ENCODE measurements around the gene CD3G.
A peak's percentile ranks its signal among the peaks of the same experiment; 100 is the strongest.

The CD3G gene

DNA sequence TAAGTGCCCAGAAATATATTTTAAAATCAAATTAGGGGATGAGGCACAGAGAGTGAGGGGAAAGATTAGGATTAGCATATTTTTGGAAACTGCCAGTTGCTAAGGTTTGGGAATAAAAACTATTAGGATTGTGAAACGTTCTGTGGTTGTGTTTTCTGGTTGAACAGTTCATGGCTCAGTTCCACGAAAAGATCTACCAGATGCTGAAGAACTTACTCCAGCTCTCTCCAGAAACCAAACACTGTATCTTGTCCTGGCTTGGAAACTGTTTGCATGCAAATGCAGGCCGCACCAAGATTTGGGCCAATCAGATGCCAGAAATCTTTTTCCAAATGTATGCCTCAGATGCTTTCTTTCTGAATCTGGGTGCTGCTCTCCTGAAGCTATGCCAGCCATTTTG, 30.6 kb downstream of the CD3G start:
- H3K4me1 ChIP-seq (ENCODE audit: control insufficient read depth in 1 of 2, insufficient read depth in 2 of 2, low read length in 2 of 2): no peaks in the 10 kb centered on the region
- H3K36me3 ChIP-seq (ENCODE audit: control insufficient read depth in 1 of 2, insufficient read depth in 2 of 2, low read length in 2 of 2): peaks cover 47 to 85% of the 10 kb centered on the region in 2 donors
- no peak overlapping the region for H3K27ac ChIP-seq (ENCODE audit: low read depth, low read length)
- no peak overlapping the region for H3K4me3 ChIP-seq (ENCODE audit: low read depth in 1 of 2, low read length in 2 of 2)
- no peaks in the 10 kb centered on the region for H3K9me3 ChIP-seq (ENCODE audit: control insufficient read depth in 1 of 2, low read length in 2 of 2)
- no peak overlapping the region for H3K9ac ChIP-seq (ENCODE audit: low read depth in 1 of 2, low read length in 2 of 2)
- no peaks in the 10 kb centered on the region for H3K27me3 ChIP-seq (ENCODE audit: control insufficient read depth in 1 of 2, insufficient read depth in 2 of 2, low read length in 2 of 2)

DNA sequence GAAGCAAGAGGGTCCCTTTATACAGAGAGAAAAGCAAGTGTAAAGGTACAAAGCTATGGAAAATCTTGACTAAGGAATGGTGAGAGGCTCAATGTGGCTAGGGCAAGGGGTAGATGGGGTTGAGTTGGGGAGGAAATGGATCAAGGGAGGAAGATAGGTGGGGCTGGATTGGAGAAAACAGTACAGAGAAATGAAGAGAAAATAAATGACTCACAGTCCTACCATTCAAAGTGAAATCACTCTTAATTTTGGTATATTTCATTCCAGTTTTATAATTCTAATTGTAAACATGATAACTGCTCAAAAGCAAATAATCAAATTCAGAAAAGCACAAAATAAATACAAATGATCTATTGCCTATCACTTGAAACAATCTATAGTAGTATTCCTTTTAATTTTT, 31.8 kb downstream of the CD3G start:
- peaks cover 44 to 85% of the 10 kb centered on the region in 2 donors for H3K36me3 ChIP-seq (ENCODE audit: control insufficient read depth in 1 of 2, insufficient read depth in 2 of 2, low read length in 2 of 2)

DNA sequence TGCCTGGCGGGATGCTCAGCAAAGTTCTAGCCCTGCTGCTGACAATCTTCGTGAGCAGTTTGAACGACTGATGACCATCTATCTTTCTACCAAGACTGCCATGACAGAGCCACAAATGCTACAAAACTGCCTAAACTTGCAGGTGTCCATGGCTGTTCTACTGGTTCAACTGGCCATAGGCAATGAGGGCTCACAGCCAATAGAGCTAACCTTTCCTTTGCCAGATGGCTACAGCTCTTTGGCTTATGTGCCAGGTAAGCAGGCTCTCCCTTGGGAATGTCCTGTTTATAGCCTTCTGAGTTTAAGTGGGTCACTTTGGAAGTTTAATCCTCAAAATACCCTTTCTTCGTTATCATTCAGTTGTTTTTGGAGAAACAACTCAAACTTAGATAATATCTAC, 35.4 kb downstream of the CD3G start:
- Histone ChIP-seq H3K4me1 (ENCODE audit: control insufficient read depth in 1 of 2, insufficient read depth in 2 of 2, low read length in 2 of 2) (no peaks in the 10 kb centered on the region), H3K27me3 (ENCODE audit: control insufficient read depth in 1 of 2, insufficient read depth in 2 of 2, low read length in 2 of 2) (no peaks in the 10 kb centered on the region), H3K27ac (ENCODE audit: low read depth, low read length) (no peak overlapping the region), H3K9me3 (ENCODE audit: control insufficient read depth in 1 of 2, low read length in 2 of 2) (no peaks in the 10 kb centered on the region), H3K9ac (ENCODE audit: low read depth in 1 of 2, low read length in 2 of 2) (no peak overlapping the region), H3K4me3 (ENCODE audit: low read depth in 1 of 2, low read length in 2 of 2) (no peak overlapping the region), H3K36me3 (ENCODE audit: control insufficient read depth in 1 of 2, insufficient read depth in 2 of 2, low read length in 2 of 2) (peaks cover 46 to 85% of the 10 kb centered on the region in 2 donors)

More for the DNA sequence above, 31.8 kb downstream of the CD3G start:
- no peaks in the 10 kb centered on the region for H3K4me1 ChIP-seq (ENCODE audit: control insufficient read depth in 1 of 2, insufficient read depth in 2 of 2, low read length in 2 of 2)
- H3K9ac ChIP-seq (ENCODE audit: low read depth in 1 of 2, low read length in 2 of 2): no peak overlapping the region
- H3K4me3 ChIP-seq (ENCODE audit: low read depth in 1 of 2, low read length in 2 of 2): no peak overlapping the region
- no peaks in the 10 kb centered on the region for H3K27me3 ChIP-seq (ENCODE audit: control insufficient read depth in 1 of 2, insufficient read depth in 2 of 2, low read length in 2 of 2)
- H3K27ac ChIP-seq (ENCODE audit: low read depth, low read length): no peak overlapping the region
- no peaks in the 10 kb centered on the region for H3K9me3 ChIP-seq (ENCODE audit: control insufficient read depth in 1 of 2, low read length in 2 of 2)

DNA sequence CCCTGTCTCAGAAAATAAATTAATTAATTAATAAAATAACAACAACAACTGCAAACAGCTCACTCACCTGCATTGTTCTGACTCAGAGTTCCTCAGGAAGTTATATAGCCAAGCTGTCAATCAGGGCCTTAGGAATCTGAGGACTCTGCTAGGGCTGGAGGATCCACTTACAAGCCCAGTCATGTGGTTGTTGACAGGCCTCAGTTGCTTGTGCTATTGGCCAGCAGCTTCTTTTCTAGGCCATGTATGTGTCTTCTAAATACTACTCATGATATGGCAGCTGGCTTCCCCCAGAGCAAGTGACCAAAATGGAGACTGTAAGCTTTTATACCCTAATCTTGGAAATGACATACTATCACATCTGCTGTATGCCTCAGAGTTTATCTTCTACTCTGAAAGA, 36.4 kb downstream of the CD3G start:
- no peaks in the 10 kb centered on the region for H3K27me3 ChIP-seq (ENCODE audit: control insufficient read depth in 1 of 2, insufficient read depth in 2 of 2, low read length in 2 of 2)
- no peak overlapping the region for H3K9ac ChIP-seq (ENCODE audit: low read depth in 1 of 2, low read length in 2 of 2)
- H3K36me3 ChIP-seq (ENCODE audit: control insufficient read depth in 1 of 2, insufficient read depth in 2 of 2, low read length in 2 of 2): peaks cover 49 to 88% of the 10 kb centered on the region in 2 donors
- H3K27ac ChIP-seq (ENCODE audit: low read depth, low read length): no peak overlapping the region
- H3K4me1 ChIP-seq (ENCODE audit: control insufficient read depth in 1 of 2, insufficient read depth in 2 of 2, low read length in 2 of 2): no peaks in the 10 kb centered on the region
- no peaks in the 10 kb centered on the region for H3K9me3 ChIP-seq (ENCODE audit: control insufficient read depth in 1 of 2, low read length in 2 of 2)
- no peak overlapping the region for H3K4me3 ChIP-seq (ENCODE audit: low read depth in 1 of 2, low read length in 2 of 2)

DNA sequence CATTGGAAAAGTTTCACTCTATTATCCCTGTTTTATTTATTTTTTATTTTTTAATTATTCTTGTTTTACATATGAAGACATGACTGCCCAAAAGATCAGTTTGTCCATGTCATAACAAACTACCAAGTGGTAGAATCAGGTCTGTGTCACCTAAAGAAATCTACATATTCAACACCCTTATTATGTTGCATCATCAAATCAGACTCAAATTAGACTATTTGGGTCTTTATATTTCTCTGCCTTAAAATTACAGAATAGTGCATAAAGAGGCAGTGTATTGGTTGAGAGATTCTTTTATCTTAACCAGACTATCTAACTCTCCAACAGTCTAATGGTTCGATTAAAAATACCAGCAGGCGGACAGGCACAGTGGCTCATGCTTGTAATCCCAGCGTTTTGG, 38.8 kb downstream of the CD3G start:
- Histone ChIP-seq H3K36me3 (ENCODE audit: control insufficient read depth in 1 of 2, insufficient read depth in 2 of 2, low read length in 2 of 2) (peaks cover 68 to 96% of the 10 kb centered on the region in 2 donors), H3K4me1 (ENCODE audit: control insufficient read depth in 1 of 2, insufficient read depth in 2 of 2, low read length in 2 of 2) (no peaks in the 10 kb centered on the region), H3K4me3 (ENCODE audit: low read depth in 1 of 2, low read length in 2 of 2) (no peak overlapping the region), H3K27ac (ENCODE audit: low read depth, low read length) (no peak overlapping the region), H3K9me3 (ENCODE audit: control insufficient read depth in 1 of 2, low read length in 2 of 2) (no peaks in the 10 kb centered on the region), H3K9ac (ENCODE audit: low read depth in 1 of 2, low read length in 2 of 2) (no peak overlapping the region), H3K27me3 (ENCODE audit: control insufficient read depth in 1 of 2, insufficient read depth in 2 of 2, low read length in 2 of 2) (no peaks in the 10 kb centered on the region)

DNA sequence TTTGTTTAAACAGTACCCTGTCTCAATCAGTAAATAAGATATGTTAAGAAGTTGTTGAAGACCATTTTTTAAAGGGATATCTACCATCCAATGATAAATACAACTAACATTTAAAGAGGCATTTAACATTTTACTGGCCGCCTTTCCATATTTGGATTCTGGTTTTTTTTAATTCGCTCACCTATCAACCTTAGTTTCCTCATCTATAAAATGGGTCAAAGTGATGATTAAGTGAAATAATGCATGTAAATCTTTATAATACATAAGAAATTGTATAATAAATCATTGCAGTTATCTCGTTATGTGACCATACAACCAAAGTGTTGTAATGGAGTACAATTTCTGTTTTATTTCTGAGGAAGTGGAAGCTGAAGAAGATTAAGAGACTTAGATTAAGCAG, 39.5 kb downstream of the CD3G start:
- no peak overlapping the region for H3K9ac ChIP-seq (ENCODE audit: low read depth in 1 of 2, low read length in 2 of 2)
- H3K27me3 ChIP-seq (ENCODE audit: control insufficient read depth in 1 of 2, insufficient read depth in 2 of 2, low read length in 2 of 2): no peaks in the 10 kb centered on the region
- no peak overlapping the region for H3K4me3 ChIP-seq (ENCODE audit: low read depth in 1 of 2, low read length in 2 of 2)
- no peaks in the 10 kb centered on the region for H3K9me3 ChIP-seq (ENCODE audit: control insufficient read depth in 1 of 2, low read length in 2 of 2)
- peaks cover 63 to 99% of the 10 kb centered on the region in 2 donors for H3K36me3 ChIP-seq (ENCODE audit: control insufficient read depth in 1 of 2, insufficient read depth in 2 of 2, low read length in 2 of 2)
- no peak overlapping the region for H3K27ac ChIP-seq (ENCODE audit: low read depth, low read length)
- no peaks in the 10 kb centered on the region for H3K4me1 ChIP-seq (ENCODE audit: control insufficient read depth in 1 of 2, insufficient read depth in 2 of 2, low read length in 2 of 2)

DNA sequence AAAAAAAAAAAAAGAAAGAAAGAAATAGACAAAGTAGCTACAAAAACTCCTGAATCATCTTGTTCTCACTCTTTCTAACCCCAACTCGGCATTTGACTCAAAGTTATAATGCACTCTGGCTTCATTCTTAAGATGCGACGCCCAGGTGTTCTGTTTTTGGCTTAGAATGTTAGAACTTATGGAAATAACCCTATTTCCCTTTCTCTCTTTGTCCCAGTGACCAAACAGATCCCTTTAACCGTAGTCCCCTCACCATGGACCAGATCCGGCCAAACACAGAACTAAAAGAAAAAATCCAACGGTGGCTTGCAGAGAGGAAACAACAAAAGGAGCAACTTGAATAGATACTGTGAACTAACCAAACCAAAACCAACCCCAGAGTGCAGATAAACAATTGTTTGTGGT, 52.0 kb downstream of the CD3G start:
- H3K4me1 ChIP-seq (ENCODE audit: control insufficient read depth in 1 of 2, insufficient read depth in 2 of 2, low read length in 2 of 2): peaks cover 6 to 8% of the 10 kb centered on the region in 2 donors
- no peaks in the 10 kb centered on the region for H3K9me3 ChIP-seq (ENCODE audit: control insufficient read depth in 1 of 2, low read length in 2 of 2)
- H3K4me3 ChIP-seq (ENCODE audit: low read depth in 1 of 2, low read length in 2 of 2): no peak overlapping the region
- no peaks in the 10 kb centered on the region for H3K27me3 ChIP-seq (ENCODE audit: control insufficient read depth in 1 of 2, insufficient read depth in 2 of 2, low read length in 2 of 2)
- H3K27ac ChIP-seq (ENCODE audit: low read depth, low read length): peak overlapping the region; percentile 25
- no peak overlapping the region for H3K9ac ChIP-seq (ENCODE audit: low read depth in 1 of 2, low read length in 2 of 2)
- peaks cover 29 to 52% of the 10 kb centered on the region in 2 donors for H3K36me3 ChIP-seq (ENCODE audit: control insufficient read depth in 1 of 2, insufficient read depth in 2 of 2, low read length in 2 of 2)

DNA sequence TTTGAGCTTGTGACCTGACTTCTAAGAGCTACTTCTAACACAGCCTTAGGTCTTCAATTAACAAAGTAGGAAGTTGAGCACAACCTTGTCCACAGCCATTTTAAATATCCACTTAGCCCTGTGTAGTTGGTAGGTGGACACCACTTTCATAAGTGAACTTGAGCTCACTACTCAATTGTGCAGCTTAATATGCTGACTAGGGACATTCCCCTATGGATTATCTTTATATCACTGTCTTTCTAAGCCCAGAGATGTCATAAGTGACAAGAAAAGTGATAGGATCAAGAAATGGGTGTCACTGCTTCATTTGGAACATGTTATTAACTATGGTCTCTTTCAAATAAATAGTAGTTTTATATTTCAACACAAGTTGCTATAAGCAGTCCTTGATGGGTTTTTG, 53.3 kb downstream of the CD3G start:
- peaks cover 6 to 14% of the 10 kb centered on the region in 2 donors for H3K4me1 ChIP-seq (ENCODE audit: control insufficient read depth in 1 of 2, insufficient read depth in 2 of 2, low read length in 2 of 2)
- H3K4me3 ChIP-seq (ENCODE audit: low read depth in 1 of 2, low read length in 2 of 2): no peak overlapping the region
- H3K9me3 ChIP-seq (ENCODE audit: control insufficient read depth in 1 of 2, low read length in 2 of 2): no peaks in the 10 kb centered on the region
- H3K9ac ChIP-seq (ENCODE audit: low read depth in 1 of 2, low read length in 2 of 2): no peak overlapping the region
- no peaks in the 10 kb centered on the region for H3K27me3 ChIP-seq (ENCODE audit: control insufficient read depth in 1 of 2, insufficient read depth in 2 of 2, low read length in 2 of 2)
- no peak overlapping the region for H3K27ac ChIP-seq (ENCODE audit: low read depth, low read length)
- peaks cover 25 to 43% of the 10 kb centered on the region in 2 donors for H3K36me3 ChIP-seq (ENCODE audit: control insufficient read depth in 1 of 2, insufficient read depth in 2 of 2, low read length in 2 of 2)

DNA sequence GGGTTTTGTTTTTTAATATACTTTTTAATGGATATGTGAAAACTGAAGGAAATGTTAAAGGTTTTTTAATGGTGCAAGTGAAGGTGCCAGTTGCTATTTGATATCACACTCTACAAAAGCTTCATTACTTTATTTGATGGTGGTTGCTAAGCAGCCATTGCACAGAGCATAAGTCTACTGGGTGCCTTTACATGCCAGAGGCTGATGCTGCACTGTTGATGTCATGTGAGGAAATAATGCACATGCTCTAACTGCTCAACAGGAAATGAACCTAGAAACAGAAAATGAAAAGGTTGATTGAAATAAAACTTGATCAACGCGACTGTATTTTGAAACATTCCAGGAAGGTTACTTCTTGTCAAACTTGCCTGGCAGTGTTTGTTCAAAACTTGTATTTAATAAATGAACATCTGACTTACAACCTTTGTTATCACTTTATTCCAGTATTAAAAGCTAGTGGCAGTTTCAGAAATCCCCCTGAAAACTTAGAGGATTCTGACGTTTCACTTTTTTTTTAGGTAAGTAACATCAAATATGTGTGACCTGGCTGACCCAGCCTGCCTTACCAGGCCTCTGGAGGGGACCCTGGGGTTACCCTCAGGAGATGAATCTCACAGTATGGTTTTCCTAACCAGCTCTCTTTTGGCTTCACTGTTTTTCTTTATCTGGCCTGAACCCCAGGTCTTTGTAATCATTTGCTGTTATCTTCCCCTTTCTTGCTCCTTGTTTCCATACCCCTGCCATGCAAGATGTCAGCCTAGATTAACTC, 54.8 kb downstream of the CD3G start:
- peaks cover 11 to 29% of the 10 kb centered on the region in 2 donors for H3K4me1 ChIP-seq (ENCODE audit: control insufficient read depth in 1 of 2, insufficient read depth in 2 of 2, low read length in 2 of 2)
- H3K27me3 ChIP-seq (ENCODE audit: control insufficient read depth in 1 of 2, insufficient read depth in 2 of 2, low read length in 2 of 2): no peaks in the 10 kb centered on the region
- peak overlapping the region in 1 of 2 donors; percentile 10 for H3K9ac ChIP-seq (ENCODE audit: low read depth in 1 of 2, low read length in 2 of 2)
- H3K36me3 ChIP-seq (ENCODE audit: control insufficient read depth in 1 of 2, insufficient read depth in 2 of 2, low read length in 2 of 2): peaks cover 16 to 29% of the 10 kb centered on the region in 2 donors
- H3K4me3 ChIP-seq (ENCODE audit: low read depth in 1 of 2, low read length in 2 of 2): no peak overlapping the region
- H3K27ac ChIP-seq (ENCODE audit: low read depth, low read length): no peak overlapping the region
- no peaks in the 10 kb centered on the region for H3K9me3 ChIP-seq (ENCODE audit: control insufficient read depth in 1 of 2, low read length in 2 of 2)

DNA sequence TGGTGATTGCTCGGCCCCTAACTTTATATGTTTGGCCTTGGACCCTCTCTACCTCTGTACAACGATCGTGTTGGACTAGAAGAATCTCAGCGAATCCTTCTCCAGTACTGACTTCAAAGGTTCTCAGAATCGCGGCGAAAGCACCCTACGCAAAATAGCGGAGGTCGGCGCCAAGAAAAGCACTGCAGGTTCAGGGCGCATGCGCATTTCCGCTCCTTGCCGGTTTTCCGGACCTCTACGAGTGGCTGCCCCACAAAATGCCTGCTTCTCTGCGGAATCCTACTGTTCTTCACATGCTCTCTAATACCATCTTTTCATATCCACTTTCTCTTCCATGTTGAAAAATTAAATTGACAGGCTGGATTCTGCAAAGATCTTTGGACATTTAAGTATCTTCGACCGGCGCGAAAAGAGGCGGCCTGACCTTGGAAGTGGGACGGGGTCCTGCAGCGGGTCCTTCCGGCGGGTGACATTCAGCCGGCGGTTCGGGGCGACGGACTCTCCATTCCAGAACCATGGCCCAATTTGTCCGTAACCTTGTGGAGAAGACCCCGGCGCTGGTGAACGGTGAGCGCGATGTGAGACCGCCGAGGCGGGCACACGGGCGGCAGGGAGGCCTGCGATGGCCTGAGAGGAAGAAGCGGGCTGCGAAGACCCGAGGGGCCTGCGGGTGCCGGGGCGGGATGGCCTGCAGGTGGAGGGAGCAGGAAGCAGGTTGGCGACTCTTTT, 57.2 kb downstream of the CD3G start, which contains the start of gene ATP5MG:
TSS of gene ATP5MG (plus strand) at position 456 of the 729 bp plus-strand sequence. CDS start at position 516, 60 bp downstream.
- no peaks in the 10 kb centered on the region for H3K9me3 ChIP-seq (ENCODE audit: control insufficient read depth in 1 of 2, low read length in 2 of 2)
- H3K9ac ChIP-seq (ENCODE audit: low read depth in 1 of 2, low read length in 2 of 2): peak within 1 kb of the TSS; percentile 97 to 98
- peak within 1 kb of the TSS; percentile 99 for H3K4me3 ChIP-seq (ENCODE audit: low read depth in 1 of 2, low read length in 2 of 2)
- H3K27ac ChIP-seq (ENCODE audit: low read depth, low read length): peak within 1 kb of the TSS; percentile 74
- peaks cover 15 to 28% of the 10 kb centered on the region in 2 donors for H3K36me3 ChIP-seq (ENCODE audit: control insufficient read depth in 1 of 2, insufficient read depth in 2 of 2, low read length in 2 of 2)
- peaks cover 21 to 38% of the 10 kb centered on the region in 2 donors for H3K4me1 ChIP-seq (ENCODE audit: control insufficient read depth in 1 of 2, insufficient read depth in 2 of 2, low read length in 2 of 2)
- no peaks in the 10 kb centered on the region for H3K27me3 ChIP-seq (ENCODE audit: control insufficient read depth in 1 of 2, insufficient read depth in 2 of 2, low read length in 2 of 2)

Measured in duodenal mucosa (tissue), 2 donors.